SK-N-SH (cell line): Measurements from ENCODE around the gene ZBTB1. TPM values are rescaled to one million over a fixed set of nuclear protein-coding genes. Genes with fewer than 3 reads are reported as not detected.
A peak's percentile ranks its signal among the peaks of the same experiment; 100 is the strongest.

Experiments
- CTCF ChIA-PET: fragments of 300-600, 350-600 bp; formaldehyde crosslinking; extraction: SDS; loops from one replicate; lab custom pipeline; 2021; lab: Yijun Ruan, JAX
- POLR2A ChIA-PET: fragments of 350-600 bp; sonication (Branson Sonifier 250); formaldehyde crosslinking; extraction: SDS; loops from one replicate; lab custom pipeline; 2020; ENCODE audit warnings: antibody characterized with exemption, inconsistent platforms; lab: Yijun Ruan, JAX
- DNase-seq: peaks from one replicate; pipeline ENCODE4 v3.0.0; 2012
- H2AFZ ChIP-seq: fragments of 200-600 bp; sonication (generic); 2 replicates; pipeline ENCODE4 v1.8.1; 2016; ENCODE audit warnings: antibody characterized with exemption, mild to moderate bottlenecking, low read depth
- H3F3A ChIP-seq: fragments of 200-600 bp; sonication (generic); replicated peaks from 2 replicates; pipeline ENCODE3; 2016; ENCODE audit warnings: antibody characterized with exemption, mild to moderate bottlenecking; ENCODE audit not compliant: insufficient read depth
- H3K27ac ChIP-seq, 2 experiments: fragments of 200-500 bp in 1 of 2; fragments of 200-600 bp in 1 of 2; sonication (Bioruptor generic) in 1 of 2; sonication (generic), shearing (Covaris generic) in 1 of 2; 2 replicates each; pipeline versions ENCODE4 v1.5.1 to v1.6.1; 2014 to 2016; ENCODE audit warnings: low read depth in 2 of 2, inconsistent platforms in 1 of 2, low read length in 1 of 2, mild to moderate bottlenecking in 1 of 2, mixed read lengths in 1 of 2
- H3K27me3 ChIP-seq: fragments of 200-600 bp; sonication (generic), shearing (Covaris generic); 2 replicates; pipeline ENCODE4 v1.6.1; 2016; ENCODE audit warnings: mixed run types; ENCODE audit not compliant: insufficient read depth
- H3K36me3 ChIP-seq, 2 experiments: fragments of 200-500 bp in 1 of 2; fragments of 200-600 bp in 1 of 2; sonication (Bioruptor generic) in 1 of 2; sonication (generic) in 1 of 2; replicated peaks in 1 of 2; 2 replicates each; pipeline versions ENCODE3 to v1.5.1; 2014 to 2016; ENCODE audit warnings: low read length in 1 of 2, mild to moderate bottlenecking in 1 of 2; ENCODE audit not compliant: insufficient read depth in 2 of 2, control insufficient read depth in 1 of 2
- H3K4me1 ChIP-seq, 2 experiments: fragments of 200-500 bp in 1 of 2; fragments of 200-600 bp in 1 of 2; sonication (Bioruptor generic) in 1 of 2; sonication (generic), shearing (Covaris generic) in 1 of 2; 2 replicates each; pipeline versions ENCODE4 v1.5.1 to v1.6.1; 2014 to 2016; ENCODE audit warnings: low read depth in 1 of 2, low read length in 1 of 2, mixed run types in 1 of 2; ENCODE audit not compliant: insufficient read depth in 2 of 2, control insufficient read depth in 1 of 2
- H3K4me2 ChIP-seq: fragments of 200-600 bp; sonication (generic), shearing (Covaris generic); 2 replicates; pipeline ENCODE4 v1.6.1; 2017; ENCODE audit warnings: mixed run types
- H3K4me3 ChIP-seq, 2 experiments: fragments of 200-500 bp in 1 of 2; fragments of 200-600 bp in 1 of 2; sonication (Bioruptor generic) in 1 of 2; sonication (generic), shearing (Covaris generic) in 1 of 2; 2 replicates each; pipeline versions ENCODE4 v1.5.1 to v1.8.1; 2014 to 2016; ENCODE audit warnings: low read depth in 2 of 2, inconsistent platforms in 1 of 2, low read length in 1 of 2, mild to moderate bottlenecking in 1 of 2, mixed read lengths in 1 of 2, moderate library complexity in 1 of 2
- H3K79me2 ChIP-seq: fragments of 200-600 bp; sonication (generic); 2 replicates; pipeline ENCODE4 v1.8.1; 2017; ENCODE audit warnings: mild to moderate bottlenecking; ENCODE audit not compliant: insufficient read depth
- H3K9ac ChIP-seq: fragments of 200-600 bp; sonication (generic); 2 replicates; pipeline ENCODE4 v1.6.1; 2017; ENCODE audit warnings: mixed run types
- H3K9me2 ChIP-seq: fragments of 200-600 bp; sonication (generic); 2 replicates; pipeline ENCODE4 v1.6.1; 2017; ENCODE audit warnings: mixed run types
- H3K9me3 ChIP-seq: fragments of 200-600 bp; sonication (generic); 2 replicates; pipeline ENCODE4 v1.6.1; 2017; ENCODE audit warnings: mixed run types, mild to moderate bottlenecking, moderate library complexity
- H4K20me1 ChIP-seq: fragments of 200-600 bp; sonication (generic); 2 replicates; pipeline ENCODE4 v1.6.1; 2017; ENCODE audit warnings: mild to moderate bottlenecking, mixed run types; ENCODE audit not compliant: insufficient read depth
- EZH2phosphoT487 ChIP-seq: fragments of 200-600 bp; sonication (generic); IDR thresholded peaks from 2 replicates; pipeline ENCODE4 v1.6.1; 2017; ENCODE audit warnings: low read depth, mixed run types, mild to moderate bottlenecking, antibody characterized with exemption, moderate library complexity, borderline replicate concordance
- FOSL2 ChIP-seq: IDR thresholded peaks from 2 replicates; pipeline ENCODE4 v1.4.0; 2012; ENCODE audit warnings: low read depth, mild to moderate bottlenecking, moderate library complexity, borderline replicate concordance
- FOXJ3 ChIP-seq: sonication (generic); formaldehyde crosslinking; IDR thresholded peaks from 2 replicates; pipeline ENCODE4 v1.5.1; 2020; ENCODE audit warnings: mild to moderate bottlenecking, missing genetic modification reagents
- FOXM1 ChIP-seq: IDR thresholded peaks from 2 replicates; pipeline ENCODE4 v1.4.0; 2012; ENCODE audit warnings: low read depth, mild to moderate bottlenecking
- GATA2 ChIP-seq: sonication (generic); formaldehyde crosslinking; IDR thresholded peaks from 2 replicates; pipeline ENCODE4 v1.5.0; 2020; ENCODE audit warnings: mild to moderate bottlenecking, missing genetic modification reagents
- JUND ChIP-seq: IDR thresholded peaks from 2 replicates; pipeline ENCODE4 v1.4.0; 2012
- MAX ChIP-seq: IDR thresholded peaks from 2 replicates; pipeline ENCODE4 v1.4.0; 2012; ENCODE audit warnings: low read depth
- MEF2A ChIP-seq: IDR thresholded peaks from 2 replicates; pipeline ENCODE4 v1.4.0; 2012; ENCODE audit warnings: low read depth, borderline replicate concordance
- MXI1 ChIP-seq: IDR thresholded peaks from 2 replicates; pipeline ENCODE4 v1.6.1; 2012; ENCODE audit warnings: mild to moderate bottlenecking, low read depth, low read length, improper control_type of control experiment
- RAD21 ChIP-seq: IDR thresholded peaks from 2 replicates; pipeline ENCODE4 v1.6.1; 2012; ENCODE audit warnings: mild to moderate bottlenecking, low read length
- RCOR1 ChIP-seq: fragments of 150-350 bp; IDR thresholded peaks from 2 replicates; pipeline ENCODE4 v1.6.1; 2017; ENCODE audit warnings: antibody characterized with exemption, low read length
- REST ChIP-seq: IDR thresholded peaks from 2 replicates; pipeline ENCODE4 v1.6.1; 2012; ENCODE audit warnings: mild to moderate bottlenecking, low read depth, low read length, moderate library complexity
- SIN3A ChIP-seq: IDR thresholded peaks from 2 replicates; pipeline ENCODE4 v1.6.1; 2012; ENCODE audit warnings: low read depth, mild to moderate bottlenecking, low read length, moderate library complexity, borderline replicate concordance
- SMC3 ChIP-seq: IDR thresholded peaks from 2 replicates; pipeline ENCODE4 v1.6.1; 2012; ENCODE audit warnings: low read depth, low read length, improper control_type of control experiment
- TAF1 ChIP-seq: IDR thresholded peaks from 2 replicates; pipeline ENCODE4 v1.6.1; 2012; ENCODE audit warnings: low read depth, mild to moderate bottlenecking, low read length, moderate library complexity, borderline replicate concordance
- TCF12 ChIP-seq: IDR thresholded peaks from 2 replicates; pipeline ENCODE4 v1.4.0; 2012
- USF1 ChIP-seq: IDR thresholded peaks from 2 replicates; pipeline ENCODE4 v1.4.0; 2012; ENCODE audit warnings: low read depth, borderline replicate concordance
- YY1 ChIP-seq: IDR thresholded peaks from 2 replicates; pipeline ENCODE4 v1.4.0; 2012; ENCODE audit warnings: low read depth, mild to moderate bottlenecking
- WGBS: methylation state at CpG from one replicate; pipeline ENCODE4 v1.1.6; 2017; ENCODE audit warnings: low lambda C conversion rate; 5-methylcytosine and 5-hydroxymethylcytosine counted together
- polyA plus RNA-seq, 3 experiments: library from polyadenylated mRNA; depleted of rRNA; stranded (reverse); fragments of >200 nt; gene quantifications; 2 replicates each; pipeline ENCODE4 v1.2.3, GENCODE V29; 2012

ZBTB1 gene
- polyA plus RNA-seq, 1 of the 3 experiments (the other 2 are of a cell fraction): 12.7 TPM

- no peaks in the 10 kb centered on the region for H3K9me2 ChIP-seq
- no peak for TF ChIP-seq MAX
- TF ChIP-seq EZH2phosphoT487: no peak
- no peak for TF ChIP-seq YY1
- no peak for TF ChIP-seq TAF1
- TF ChIP-seq, all 33 proteins: peak for 0
- DNase-seq: no peak
- Histone ChIP-seq H3K9me3 (no peaks in the 10 kb centered on the region), H3F3A (no peaks in the 10 kb centered on the region), H3K4me3 (no peak overlapping the region), H3K27me3 (no peaks in the 10 kb centered on the region), H4K20me1 (no peaks in the 10 kb centered on the region), H3K4me1 (peaks cover 2 to 4% of the 10 kb centered on the region in 2 experiments; a peak in 2 of 4 replicates), H3K4me2 (no peak overlapping the region), H3K36me3 (no peaks in the 10 kb centered on the region), H3K79me2 (no peaks in the 10 kb centered on the region), H3K27ac (no peak overlapping the region), H3K9ac (no peak overlapping the region), H2AFZ (no peak overlapping the region)
- ChIA-PET POLR2A (no interaction called here), CTCF (interaction anchor here (0.9 to 7.3 kb wide), 6 partner anchors 8 to 132 kb away, joined by 3 to 74 read pairs (median 6); partner anchors contain the start of gene AKAP5)
- WGBS: 92% methylated on average over 4 of the region's 4 CpGs
These were observed 29.9 kb upstream of the ZBTB1 start for GRCh38 chr14:64474698-64475097.

- H3K4me3 ChIP-seq: no peak overlapping the region
- 83% methylated on average over 8 of the region's 8 CpGs for WGBS
- peaks cover 2 to 4% of the 10 kb centered on the region in 2 experiments; a peak in 2 of 4 replicates for H3K4me1 ChIP-seq
- H3K27ac ChIP-seq: no peak overlapping the region
- no peak for DNase-seq
- H3K27me3 ChIP-seq: no peaks in the 10 kb centered on the region
- H3K36me3 ChIP-seq: no peaks in the 10 kb centered on the region
- no peaks in the 10 kb centered on the region for H3K9me3 ChIP-seq
- no peaks in the 10 kb centered on the region for H4K20me1 ChIP-seq
- CTCF ChIA-PET: interaction anchor here (1.0 to 7.3 kb wide), 5 partner anchors 9 to 137 kb away, joined by 3 to 74 read pairs (median 8); partner anchors contain the start of gene AKAP5
- TF ChIP-seq SMC3 (no peak), SIN3A (no peak), FOXJ3 (CRISPR knock-in tag) (no peak), REST (no peak), USF1 (no peak), MXI1 (no peak), RCOR1 (peak; percentile 79; the same call in 1 of the 2 replicates), EZH2phosphoT487 (no peak), JUND (no peak), GATA2 (CRISPR knock-in tag) (peak; percentile 43; the same call in 1 of the 2 replicates), TCF12 (no peak), MEF2A (no peak), MAX (no peak), FOXM1 (no peak), FOSL2 (no peak), RAD21 (no peak)
- H3K9ac ChIP-seq: no peak overlapping the region
- H3K4me2 ChIP-seq: no peak overlapping the region
- H3K9me2 ChIP-seq: no peaks in the 10 kb centered on the region
- no peaks in the 10 kb centered on the region for H3K79me2 ChIP-seq
- POLR2A ChIA-PET: interaction anchor here (0.6 kb wide), 1 partner anchor 391 kb away, joined by 3 read pairs; no protein-coding TSS in a partner anchor
- no peaks in the 10 kb centered on the region for H3F3A ChIP-seq
- no peak overlapping the region for H2AFZ ChIP-seq
These were observed 28.8 kb upstream of the ZBTB1 start for GRCh38 chr14:64475585-64476273.
